OCI-LY7 (cell line): ENCODE data around the gene SQOR. TPM values are rescaled to one million over a fixed set of nuclear protein-coding genes. Genes with fewer than 3 reads are reported as not detected.
A peak's percentile ranks its signal among the peaks of the same experiment; 100 is the strongest.

Experiments used
- BruUV-seq: library from RNA; stranded (reverse); fragments of 400-500 nt; replicated peaks from 2 replicates; lab custom pipeline; 2021; lab: Mats Ljungman, UMichigan
- CTCF ChIA-PET: fragments of 300-600 bp; sonication (Branson Sonifier 250); formaldehyde crosslinking; loops from one replicate; lab custom pipeline; 2022; ENCODE audit warnings: antibody characterized with exemption; ENCODE audit not compliant: unreplicated experiment; lab: Charles Lee
- POLR2A ChIA-PET: fragments of 300-600 bp; sonication (Branson Sonifier 250); formaldehyde crosslinking; loops from one replicate; lab custom pipeline; 2022; ENCODE audit warnings: antibody characterized with exemption; lab: Charles Lee
- DNase-seq: peaks from one replicate; pipeline ENCODE4 v3.0.0-alpha.2; 2015; ENCODE audit warnings: low spot score
- H2AFZ ChIP-seq: fragments of 200-600 bp; sonication (generic), shearing (Covaris generic); 2 replicates; pipeline ENCODE4 v1.6.1; 2014; ENCODE audit warnings: mild to moderate bottlenecking, antibody characterized with exemption, low read length, moderate library complexity
- H3K27ac ChIP-seq: fragments of 200-600 bp; sonication (generic); 2 replicates; pipeline ENCODE4 v1.5.1; 2014; ENCODE audit warnings: mixed run types, low read depth, mild to moderate bottlenecking, moderate library complexity, low read length, inconsistent platforms; ENCODE audit not compliant: poor library complexity, severe bottlenecking
- H3K36me3 ChIP-seq: fragments of 200-600 bp; sonication (generic); 2 replicates; pipeline ENCODE4 v1.6.1; 2014; ENCODE audit warnings: mild to moderate bottlenecking, antibody characterized with exemption, low read length, moderate library complexity, mixed read lengths; ENCODE audit not compliant: insufficient read depth
- H3K4me1 ChIP-seq: fragments of 200-600 bp; sonication (generic); 2 replicates; pipeline ENCODE4 v1.5.1; 2014; ENCODE audit warnings: mild to moderate bottlenecking, low read length; ENCODE audit not compliant: insufficient read depth, poor library complexity, severe bottlenecking
- H3K4me2 ChIP-seq: fragments of 200-600 bp; sonication (generic); 2 replicates; pipeline ENCODE4 v1.6.1; 2014; ENCODE audit warnings: mild to moderate bottlenecking, low read length
- H3K4me3 ChIP-seq: fragments of 200-600 bp; sonication (generic); 2 replicates; pipeline ENCODE4 v1.5.1; 2014; ENCODE audit warnings: mild to moderate bottlenecking, low read depth, low read length; ENCODE audit not compliant: poor library complexity, severe bottlenecking
- H3K79me2 ChIP-seq: fragments of 200-600 bp; sonication (generic); 2 replicates; pipeline ENCODE4 v1.6.1; 2016; ENCODE audit warnings: low read depth, mild to moderate bottlenecking, low read length, moderate library complexity, mixed read lengths; ENCODE audit not compliant: insufficient read depth
- H3K9me2 ChIP-seq: fragments of 200-600 bp; sonication (generic); 2 replicates; pipeline ENCODE4 v1.6.1; 2016; ENCODE audit warnings: mild to moderate bottlenecking, low read length, mixed read lengths; ENCODE audit not compliant: insufficient read depth
- H3K9me3 ChIP-seq: fragments of 200-600 bp; sonication (generic); 2 replicates; pipeline ENCODE4 v1.6.1; 2014; ENCODE audit warnings: mild to moderate bottlenecking, mixed run types, low read length, mixed read lengths
- H4K20me1 ChIP-seq: fragments of 200-600 bp; sonication (generic); 2 replicates; pipeline ENCODE4 v1.6.1; 2014; ENCODE audit warnings: mild to moderate bottlenecking, antibody characterized with exemption, low read length, moderate library complexity, mixed read lengths; ENCODE audit not compliant: insufficient read depth
- CTCF ChIP-seq: fragments of 200-600 bp; sonication (generic); conservative IDR thresholded peaks from 2 replicates; pipeline ENCODE4 v1.5.1; 2014; ENCODE audit warnings: mild to moderate bottlenecking, antibody characterized with exemption, low read length, moderate library complexity, mixed read lengths
- EZH2phosphoT487 ChIP-seq: fragments of 200-600 bp; sonication (generic); IDR thresholded peaks from 2 replicates; pipeline ENCODE4 v1.6.1; 2018; ENCODE audit warnings: low read depth, borderline replicate concordance, mild to moderate bottlenecking, mixed run types, antibody characterized with exemption, low read length, moderate library complexity, mixed read lengths
- intact Hi-C: fragments of 100-400 bp; cut with micrococcal nuclease; formaldehyde crosslinking; loops from one replicate; pipeline ENCODE4 v1.10.0; 2022; ENCODE audit not compliant: unreplicated experiment
- total RNA-seq, 2 experiments: library from RNA; depleted of rRNA in 1 of 2; stranded (reverse); fragments of >200 nt in 1 of 2; shearing (Covaris generic) in 1 of 2; gene quantifications; 2 replicates each; pipeline ENCODE4 v1.2.3, GENCODE V29; 2014 to 2022

Gene SQOR
- total RNA-seq, 2 experiments from 2014 or later = 0.42 to 1.8 TPM

DNA sequence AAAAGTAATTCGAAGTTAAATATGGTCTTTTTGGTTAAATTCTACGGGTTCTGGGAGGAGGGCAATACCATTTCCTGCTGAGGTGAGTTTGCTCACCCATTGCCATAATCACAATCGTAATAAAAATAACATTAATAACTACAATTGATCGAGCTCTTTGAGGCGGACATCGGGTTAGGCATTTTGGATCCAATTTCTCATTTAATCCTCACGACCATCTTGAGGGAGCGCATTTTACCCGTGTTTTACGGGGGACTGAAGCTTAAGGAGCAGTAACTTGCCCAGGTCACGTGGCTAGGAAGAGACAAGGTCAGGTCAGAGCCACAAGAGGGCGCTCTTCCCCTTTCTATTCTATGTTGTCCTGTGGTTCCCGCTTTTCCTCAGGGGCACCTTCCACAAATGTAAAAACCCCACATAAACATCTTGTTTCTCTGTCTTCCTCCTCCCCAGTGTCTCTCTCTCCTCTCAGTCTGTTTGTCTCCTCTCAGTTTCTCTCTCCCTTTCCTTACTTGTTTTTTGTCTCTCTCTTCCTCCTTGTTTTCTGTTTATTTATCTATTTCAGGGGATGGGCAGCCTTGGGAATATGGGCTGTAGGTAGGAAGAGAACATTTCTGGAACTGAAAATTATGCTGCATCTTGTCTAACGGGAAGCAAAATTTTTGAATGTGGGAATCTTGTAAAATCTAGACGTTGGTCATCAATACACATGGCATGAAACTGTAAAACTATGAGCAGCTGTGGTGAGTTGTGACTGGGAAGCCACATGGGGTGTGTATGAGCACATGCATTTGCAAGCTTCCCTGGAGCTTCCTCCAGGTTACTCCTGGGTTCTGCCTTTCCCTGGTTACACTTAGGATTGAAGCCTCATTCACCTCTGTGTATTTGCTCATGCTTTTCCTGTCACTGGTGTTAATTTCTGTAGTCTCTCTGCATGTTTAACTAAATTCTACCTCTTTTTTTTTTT lies 71.0 kb downstream of the SQOR start:
- no TSS peak for BruUV-seq
- no peak overlapping the region for H3K27ac ChIP-seq
- no peaks in the 10 kb centered on the region for H3K9me2 ChIP-seq
- intact Hi-C loops = loop anchor here (10.0 kb wide), 2 partner anchors 239 to 589 kb away; no protein-coding TSS in a partner anchor
- no peaks in the 10 kb centered on the region for H4K20me1 ChIP-seq
- H3K79me2 ChIP-seq = no peaks in the 10 kb centered on the region
- peak; percentile 87 for DNase-seq
- peak overlapping the region; percentile 65 for H3K4me3 ChIP-seq
- no peaks in the 10 kb centered on the region for H3K9me3 ChIP-seq
- CTCF ChIA-PET = interaction anchor here (0.5 to 1.7 kb wide), 14 partner anchors 9 to 595 kb away, joined by 3 to 9 read pairs (median 4); no protein-coding TSS in a partner anchor
- peaks cover 5% of the 10 kb centered on the region for H3K4me1 ChIP-seq
- H2AFZ ChIP-seq = peak overlapping the region; percentile 98
- TF ChIP-seq EZH2phosphoT487 (no peak), CTCF (peak; percentile 93)
- POLR2A ChIA-PET = interaction anchor here (0.7 to 1.6 kb wide), 13 partner anchors 9 to 754 kb away, joined by 3 to 8 read pairs (median 4); no protein-coding TSS in a partner anchor
- peak overlapping the region; percentile 67 for H3K4me2 ChIP-seq
- no peaks in the 10 kb centered on the region for H3K36me3 ChIP-seq

- TF ChIP-seq EZH2phosphoT487 (no peak), CTCF (no peak)
- H2AFZ ChIP-seq = no peak overlapping the region
- ChIA-PET POLR2A (no interaction called here), CTCF (no interaction called here)
- H3K9me3 ChIP-seq = no peaks in the 10 kb centered on the region
- no peaks in the 10 kb centered on the region for H3K79me2 ChIP-seq
- intact Hi-C loops = loop anchor here (5.0 to 10.0 kb wide), 2 partner anchors 374 to 602 kb away; no protein-coding TSS in a partner anchor
- no peak overlapping the region for H3K4me2 ChIP-seq
- H3K4me3 ChIP-seq = no peak overlapping the region
- no peak overlapping the region for H3K27ac ChIP-seq
- no peak for DNase-seq
- H3K9me2 ChIP-seq = no peaks in the 10 kb centered on the region
- no TSS peak for BruUV-seq
- H4K20me1 ChIP-seq = no peaks in the 10 kb centered on the region
- H3K4me1 ChIP-seq = peaks cover 16% of the 10 kb centered on the region
- H3K36me3 ChIP-seq = no peaks in the 10 kb centered on the region
Observed at GRCh38 chr15:45710657-45711056, 75.8 kb downstream of the SQOR start.
